GM21576 (cell line): ENCODE results near the gene EPB41L1.

Source experiments
- ATAC-seq: cut with Tn5 transposase; IDR thresholded peaks from one replicate; pipeline ENCODE4 v1.9.1; 2021; ENCODE audit warnings: mild to moderate bottlenecking, moderate library complexity; ENCODE audit not compliant: unreplicated experiment

The EPB41L1 gene

DNA sequence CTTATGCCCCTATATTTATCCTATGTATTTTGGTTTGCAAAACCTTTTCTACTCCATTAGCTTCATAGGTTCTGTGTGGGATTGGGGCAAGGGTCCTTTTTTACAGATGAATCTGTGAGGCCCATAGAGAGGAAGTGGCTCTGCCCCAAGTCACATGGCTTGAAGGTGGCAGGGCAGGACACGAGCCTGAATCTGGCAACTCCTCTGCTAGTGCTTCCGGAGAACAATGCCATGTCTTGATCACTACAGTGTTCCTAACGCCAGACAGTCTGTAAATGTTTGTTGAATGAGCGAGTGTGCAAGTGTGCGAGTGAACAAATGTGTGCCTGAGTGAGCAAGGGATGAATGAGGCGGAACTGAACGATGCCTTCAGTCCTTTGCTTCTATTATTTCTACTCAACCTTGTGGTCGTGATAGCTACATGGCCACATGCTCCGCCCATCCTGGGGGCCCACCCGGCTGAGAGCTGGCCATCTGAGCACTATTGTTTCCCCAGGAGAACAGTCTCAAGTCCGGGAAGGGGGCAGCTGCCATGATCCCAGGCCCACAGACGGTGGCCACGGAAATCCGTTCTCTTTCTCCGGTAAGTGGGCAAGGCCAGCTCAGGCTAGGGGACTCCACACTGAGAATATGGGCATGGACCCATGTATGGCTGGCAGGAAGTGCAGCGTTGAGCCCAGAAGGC is 64.0 kb downstream of the EPB41L1 start:
- ATAC-seq = no peak

DNA sequence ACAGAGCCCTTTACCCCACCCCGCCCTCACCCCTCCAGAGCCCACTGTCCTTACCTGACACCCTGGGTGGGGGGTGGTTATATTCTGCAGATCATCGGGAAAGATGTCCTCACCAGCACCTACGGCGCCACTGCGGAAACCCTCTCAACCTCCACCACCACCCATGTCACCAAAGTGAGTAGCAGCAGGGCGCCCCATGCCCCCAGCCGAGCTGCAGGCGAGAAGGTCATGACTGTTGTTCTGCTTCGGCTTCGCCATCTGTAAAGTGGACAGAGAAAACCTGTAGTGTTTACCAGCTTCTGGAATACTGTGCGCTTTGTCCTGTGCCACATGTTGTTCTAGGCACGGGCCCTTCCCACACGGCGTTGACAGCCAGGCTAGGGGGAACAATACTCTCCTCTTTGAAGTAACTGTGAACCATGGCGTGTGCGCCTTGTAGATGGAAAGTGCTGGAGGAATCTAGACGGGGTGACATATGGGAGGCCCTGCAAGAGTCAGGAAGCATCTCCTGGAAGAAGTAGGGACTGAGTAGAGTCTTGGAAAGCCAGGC is 65.2 kb downstream of the EPB41L1 start:
- no peak for ATAC-seq

DNA sequence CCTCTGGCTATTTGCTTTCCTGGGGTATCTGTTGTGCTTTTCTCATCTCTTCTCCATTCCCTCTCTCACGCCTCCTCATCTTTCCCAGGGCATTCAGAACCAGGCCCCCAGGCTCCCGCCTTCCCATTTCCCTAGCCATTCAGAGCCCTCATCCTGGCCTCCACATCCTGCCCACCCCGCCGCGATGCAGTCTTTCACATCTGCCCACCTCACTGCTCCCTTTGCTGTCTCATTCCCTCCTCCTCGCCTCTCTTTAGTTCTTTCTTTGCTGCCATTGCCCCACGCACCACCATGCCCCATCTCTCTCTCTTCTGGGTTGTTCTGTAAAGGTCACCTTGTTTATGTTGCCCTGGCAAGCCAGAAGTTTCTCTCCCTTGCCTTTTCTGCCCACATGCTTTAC is 71.1 kb downstream of the EPB41L1 start:
- no peak for ATAC-seq

DNA sequence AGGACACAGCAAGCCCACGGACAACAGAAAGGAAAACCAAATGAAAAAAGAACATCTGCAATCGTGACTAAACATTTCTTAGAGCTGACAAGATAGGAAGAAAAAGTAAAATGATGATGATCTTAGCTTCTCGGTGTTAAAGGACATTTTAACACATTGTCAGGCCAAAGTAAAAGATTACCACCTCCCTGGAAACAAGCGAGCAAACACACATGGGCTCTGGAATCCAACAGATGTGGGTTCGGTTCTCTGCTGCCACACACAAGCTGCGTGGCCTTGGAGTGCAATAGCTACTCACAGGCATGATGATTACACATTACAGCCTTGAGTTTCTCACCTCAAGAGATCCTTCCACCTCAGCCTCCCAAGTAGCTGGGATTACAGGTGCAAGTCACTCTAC is 74.2 kb downstream of the EPB41L1 start:
- no peak for ATAC-seq

DNA sequence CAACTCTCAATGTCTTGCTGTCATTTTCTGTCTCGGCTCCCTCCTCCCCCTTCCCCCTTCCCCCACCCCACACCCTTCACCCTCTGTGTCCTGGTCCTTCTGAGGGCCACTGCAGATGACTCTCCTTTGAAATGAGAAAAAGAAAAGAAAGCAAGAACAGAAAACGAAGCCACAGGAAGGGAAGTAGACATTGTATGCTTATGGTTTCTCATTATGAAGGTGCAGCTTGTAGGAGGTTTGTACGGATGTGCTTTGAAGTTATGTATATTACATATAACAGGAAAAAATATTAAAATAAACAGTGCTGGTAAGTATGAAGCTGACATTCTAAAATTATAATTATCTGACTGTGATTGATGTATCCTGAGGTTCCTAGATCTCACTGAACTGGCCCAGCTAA is 75.5 kb downstream of the EPB41L1 start:
- ATAC-seq = no peak

DNA sequence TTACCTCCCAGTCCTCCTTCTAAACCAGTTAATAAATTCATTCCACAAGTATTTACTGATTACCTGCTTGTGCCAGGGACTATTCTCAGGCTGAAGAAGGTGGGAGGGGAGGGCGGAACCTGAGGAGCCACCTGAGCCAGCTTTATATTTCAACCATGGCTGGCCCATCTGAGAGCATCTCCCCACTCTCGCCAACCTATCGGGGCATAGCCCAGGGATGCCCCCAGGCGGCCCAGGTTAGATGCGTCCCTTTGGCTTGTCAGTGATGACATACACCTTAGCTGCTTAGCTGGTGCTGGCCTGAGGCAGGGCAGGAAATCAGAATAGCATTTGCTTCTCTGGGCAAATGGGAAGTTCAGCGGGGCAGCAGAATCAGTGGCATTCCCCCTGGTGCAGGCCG is 76.8 kb downstream of the EPB41L1 start:
- no peak for ATAC-seq

DNA sequence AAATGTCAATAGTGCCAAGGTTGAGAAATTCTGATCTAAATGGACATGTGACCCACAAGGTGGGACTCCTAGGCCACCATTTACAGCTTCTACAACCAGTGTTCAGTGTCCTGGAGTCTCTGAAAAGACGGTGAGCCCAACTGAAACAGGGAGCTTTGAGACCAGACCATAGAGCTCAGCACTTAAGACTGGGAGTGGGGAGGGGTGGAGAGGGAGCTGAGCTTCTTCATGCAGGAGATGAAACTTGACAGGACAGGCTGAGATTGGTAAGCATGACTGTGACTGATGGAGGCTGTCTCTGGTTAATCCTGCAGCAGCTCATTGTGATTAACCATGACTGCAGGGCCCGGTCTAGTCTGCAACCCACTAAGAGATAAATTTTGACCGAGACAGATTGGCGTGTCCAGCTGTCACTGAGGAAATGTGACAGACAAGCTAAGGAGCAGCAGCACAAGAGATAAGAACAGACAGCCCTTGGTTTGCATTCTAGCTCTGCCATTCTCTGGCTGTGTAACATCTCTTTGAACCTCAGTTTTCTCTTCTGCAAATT is 80.3 kb downstream of the EPB41L1 start:
- no peak for ATAC-seq

DNA sequence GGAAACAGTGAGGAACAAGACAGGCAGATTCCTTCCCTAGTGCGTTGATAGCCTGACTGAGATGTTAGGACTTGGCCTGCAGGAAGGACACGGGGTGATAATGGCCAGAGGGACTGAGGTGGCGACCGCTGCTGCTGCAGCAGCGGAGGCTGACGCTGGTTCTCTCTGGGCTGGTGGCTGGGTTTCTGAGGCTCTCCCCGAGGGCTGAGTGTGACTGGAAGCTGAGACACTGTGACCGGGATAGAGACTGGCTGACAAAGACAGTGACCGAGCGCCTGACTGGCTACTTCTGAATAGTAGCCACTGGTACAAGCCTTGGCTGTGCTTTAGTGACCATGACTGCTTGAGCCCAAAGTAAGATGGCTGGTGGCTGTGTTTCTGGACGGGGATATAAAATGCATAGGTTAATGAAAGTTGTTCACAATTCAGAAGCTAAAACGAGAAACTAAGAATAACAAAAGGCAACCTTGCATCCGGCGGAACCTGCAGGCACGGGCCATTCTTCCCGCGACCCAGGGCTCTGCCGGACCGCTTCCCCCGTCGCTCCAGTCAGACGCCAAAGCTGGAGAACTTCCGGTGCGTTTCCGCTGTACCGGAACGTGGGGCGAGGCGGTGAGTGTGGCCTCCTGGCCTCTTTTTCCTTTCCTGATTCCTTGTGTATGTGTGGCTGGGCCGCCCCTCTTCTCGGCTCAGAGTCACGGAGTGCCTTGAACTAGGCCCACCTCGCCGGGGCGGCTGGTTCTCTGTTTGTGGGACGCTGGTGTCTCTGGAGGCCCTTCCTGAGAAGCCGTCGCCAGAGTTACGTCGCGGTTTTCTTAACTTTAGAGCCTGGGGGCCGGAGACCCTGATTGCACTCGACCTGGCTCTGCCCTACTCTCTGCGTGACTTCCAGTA is 81.6 kb downstream of the EPB41L1 start, which contains the start of gene AAR2:
Gene AAR2, plus strand, starts transcription at position 587 of the 894 bp plus-strand sequence. CDS start 3,391 bp downstream, outside the sequence.
- ATAC-seq = peak; percentile 61

DNA sequence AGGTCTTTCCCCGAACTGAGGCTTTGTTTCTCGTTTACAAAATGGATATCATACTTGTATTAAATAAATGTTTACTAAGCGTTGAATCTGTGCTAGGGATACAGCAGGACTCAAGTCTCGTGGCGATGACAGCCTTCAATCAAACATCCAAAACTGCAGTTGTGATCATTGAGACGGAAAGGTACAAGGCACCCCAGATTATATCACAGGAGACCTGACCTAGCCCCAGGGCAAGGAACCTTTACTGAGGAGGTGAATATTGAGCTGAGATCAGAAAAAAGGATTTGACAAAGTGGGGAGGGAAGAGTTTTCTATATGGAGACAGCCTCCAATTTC is 82.2 kb downstream of the EPB41L1 start:
- peak; percentile 12 for ATAC-seq

DNA sequence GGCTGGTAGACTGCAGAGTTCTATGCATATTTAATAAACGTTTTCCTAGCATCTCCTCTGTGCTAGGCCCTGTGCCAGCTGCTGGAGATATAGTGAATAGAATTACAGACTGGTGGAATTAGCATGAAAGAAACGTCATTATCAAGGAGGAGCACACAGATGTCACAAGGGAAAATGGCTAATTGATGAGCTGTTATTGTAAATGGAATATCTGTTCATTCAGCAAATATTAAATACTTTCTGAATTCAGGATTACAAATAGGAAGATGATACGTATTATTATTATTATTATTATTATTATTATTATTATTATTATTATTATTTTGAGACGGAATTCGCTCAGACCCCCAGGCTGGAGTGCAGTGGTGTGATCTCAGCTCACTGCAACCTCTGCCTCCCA is 82.9 kb downstream of the EPB41L1 start:
- ATAC-seq = no peak

DNA sequence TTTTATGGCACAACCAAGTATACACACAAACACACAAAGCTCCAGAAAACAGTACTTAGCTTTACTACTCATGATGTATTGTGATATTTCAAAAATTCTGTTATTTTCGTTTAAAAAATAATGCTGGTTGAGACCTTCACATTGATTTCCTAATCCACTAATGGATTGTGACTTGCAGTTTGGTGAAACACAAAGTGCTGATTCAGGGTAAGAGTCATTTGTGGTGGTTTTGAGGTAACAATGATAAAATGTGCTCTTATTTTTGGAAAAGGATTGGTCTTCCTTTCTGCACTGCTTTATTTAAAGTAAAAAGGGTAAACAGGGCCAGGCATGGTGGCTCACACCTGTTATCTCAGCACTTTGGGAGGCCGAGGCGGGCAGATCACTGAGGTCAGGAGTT is 83.6 kb downstream of the EPB41L1 start:
- ATAC-seq = no peak

DNA sequence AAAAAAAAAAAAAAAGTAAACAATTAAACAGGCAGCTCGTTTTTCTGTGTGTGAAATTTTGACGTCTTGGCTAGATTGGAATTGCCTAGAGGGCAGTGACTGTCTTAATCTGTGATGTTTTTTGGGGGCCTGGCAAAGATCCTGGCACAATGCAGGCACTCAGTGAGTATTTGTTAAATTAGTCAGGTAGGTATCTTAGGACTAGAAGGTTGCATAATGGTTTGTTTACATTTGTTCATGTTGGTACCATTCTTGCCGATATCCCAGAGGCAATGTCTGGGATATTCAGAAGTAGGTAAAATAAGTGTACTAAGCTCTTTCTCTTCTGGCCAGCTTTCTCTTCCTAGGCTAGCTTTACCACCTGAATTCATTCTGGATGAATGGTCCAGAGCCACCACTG is 84.2 kb downstream of the EPB41L1 start:
- no peak for ATAC-seq

DNA sequence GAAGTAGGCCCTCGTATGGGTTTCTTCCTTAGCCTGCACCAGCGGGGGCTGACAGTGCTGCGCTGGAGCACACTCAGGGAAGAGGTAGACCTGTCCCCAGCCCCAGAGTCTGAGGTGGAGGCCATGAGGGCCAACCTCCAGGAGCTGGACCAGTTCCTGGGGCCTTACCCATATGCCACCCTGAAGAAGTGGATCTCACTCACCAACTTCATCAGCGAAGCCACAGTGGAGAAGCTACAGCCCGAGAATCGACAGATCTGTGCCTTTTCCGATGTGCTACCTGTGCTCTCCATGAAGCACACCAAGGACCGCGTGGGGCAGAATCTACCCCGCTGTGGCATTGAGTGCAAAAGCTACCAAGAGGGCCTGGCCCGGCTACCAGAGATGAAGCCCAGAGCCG is 85.5 kb downstream of the EPB41L1 start:
- no peak for ATAC-seq

DNA sequence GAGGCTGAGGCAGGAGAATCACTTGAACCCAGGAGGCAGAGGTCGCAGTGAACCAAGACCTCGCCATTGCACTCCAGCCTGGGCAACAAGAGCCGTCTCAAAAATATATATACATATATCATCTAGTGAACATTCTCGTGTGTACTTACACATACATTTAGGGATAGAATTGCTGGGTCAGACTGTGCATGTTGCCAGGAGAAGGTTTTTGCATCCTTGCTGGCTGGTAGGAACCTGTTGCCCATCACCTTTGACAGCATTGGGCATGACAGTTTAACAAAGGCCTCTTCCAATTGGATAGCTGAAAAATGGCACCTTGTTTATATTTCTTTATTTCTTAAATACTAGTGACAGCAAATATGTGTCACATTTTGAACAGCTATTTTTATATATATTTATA is 87.1 kb downstream of the EPB41L1 start:
- no peak for ATAC-seq

DNA sequence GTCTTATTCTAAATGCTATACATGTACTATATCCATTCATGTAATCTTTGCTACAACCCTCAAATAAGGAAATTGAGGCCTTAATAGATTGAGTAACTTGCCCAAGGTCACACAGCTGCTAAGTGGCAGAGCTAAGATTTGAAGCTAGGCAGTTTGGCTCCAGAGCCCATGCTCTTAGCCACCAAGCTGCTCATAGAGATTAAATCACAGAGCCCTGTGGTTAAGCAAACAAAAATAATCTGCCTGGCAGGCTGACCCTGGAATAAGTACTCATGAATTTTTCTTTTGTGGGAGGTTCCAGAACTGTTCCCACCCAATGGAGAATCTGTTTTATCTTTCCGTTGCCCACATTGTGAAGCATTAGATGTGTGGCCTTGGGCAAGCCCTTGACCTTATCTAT is 89.2 kb downstream of the EPB41L1 start:
- ATAC-seq = no peak

DNA sequence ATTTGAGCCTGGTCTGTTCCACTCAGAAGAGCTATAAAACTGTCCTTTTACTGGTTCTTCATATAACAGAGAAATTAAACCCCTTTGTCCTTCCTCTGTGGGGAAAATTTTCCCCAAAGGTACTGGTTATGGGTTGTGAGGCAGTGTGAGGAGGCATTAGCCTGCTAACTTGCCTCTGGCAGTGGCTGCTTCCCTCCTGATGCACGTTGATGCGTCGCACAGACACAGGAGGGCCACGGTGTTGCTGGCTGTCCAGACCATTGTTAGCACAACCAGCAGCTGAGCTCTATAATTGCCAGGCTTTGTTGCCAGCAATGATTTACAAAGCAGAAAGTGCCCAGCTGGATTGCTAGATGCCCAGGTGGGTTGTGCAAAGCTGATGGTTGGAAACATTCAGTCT is 91.9 kb downstream of the EPB41L1 start:
- ATAC-seq = no peak

DNA sequence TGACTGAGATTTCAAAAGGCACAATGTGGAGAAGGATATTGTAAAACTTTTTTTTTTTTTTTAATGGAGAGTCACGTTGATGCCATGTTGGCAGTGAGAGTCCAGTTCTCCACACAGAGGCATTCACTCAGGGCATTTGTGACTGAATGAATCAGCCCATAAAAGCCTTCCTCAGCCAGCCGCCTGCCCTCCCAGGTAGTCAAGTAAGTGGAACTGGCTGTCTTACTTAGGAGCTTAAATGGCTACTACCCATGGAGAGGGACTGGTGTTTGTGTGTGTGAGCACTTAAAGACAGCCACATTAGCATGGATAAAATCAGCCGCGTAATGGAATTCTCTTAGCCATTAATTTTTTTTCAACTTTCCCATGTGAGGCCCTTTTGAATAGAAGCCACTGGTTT is 94.3 kb downstream of the EPB41L1 start:
- ATAC-seq = no peak

DNA sequence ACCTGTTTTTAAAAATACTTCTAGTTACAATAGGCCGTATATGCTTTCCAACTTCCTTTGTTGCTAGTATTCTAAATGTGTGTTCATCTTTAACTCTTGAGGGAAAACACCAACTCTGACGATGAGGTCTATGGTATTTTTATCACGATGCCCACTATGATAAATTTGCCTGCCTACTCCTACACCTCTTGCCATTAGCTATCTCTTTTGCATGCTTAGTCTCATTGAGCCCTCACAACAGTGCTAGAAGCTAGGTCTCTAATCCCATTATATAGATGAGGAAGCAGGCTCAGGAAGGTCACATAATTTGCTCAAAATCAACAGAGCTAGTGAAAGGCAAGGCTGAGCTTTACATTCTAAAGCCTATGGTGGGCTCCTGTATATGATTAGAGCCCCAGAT is 94.9 kb downstream of the EPB41L1 start:
- ATAC-seq = no peak

DNA sequence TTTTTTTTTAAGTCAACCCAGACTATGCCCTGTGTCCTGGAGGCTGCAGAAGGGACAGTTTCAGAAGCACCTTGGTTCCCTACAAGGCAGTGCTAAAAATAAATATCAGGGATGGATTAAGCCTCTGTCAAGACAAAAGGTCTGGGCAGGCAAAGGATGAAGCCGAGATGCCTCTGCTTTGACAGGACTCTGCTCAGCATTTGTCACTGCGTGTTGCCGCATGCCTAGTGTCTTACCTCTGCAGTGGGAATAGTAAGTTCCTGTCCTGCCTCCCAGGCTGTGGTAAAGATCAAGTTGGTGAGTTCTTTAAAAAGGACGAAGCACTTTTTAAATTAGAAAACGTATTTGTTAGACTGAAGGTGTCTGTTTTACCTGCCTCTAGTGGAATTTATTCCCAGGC is 96.9 kb downstream of the EPB41L1 start:
- no peak for ATAC-seq

DNA sequence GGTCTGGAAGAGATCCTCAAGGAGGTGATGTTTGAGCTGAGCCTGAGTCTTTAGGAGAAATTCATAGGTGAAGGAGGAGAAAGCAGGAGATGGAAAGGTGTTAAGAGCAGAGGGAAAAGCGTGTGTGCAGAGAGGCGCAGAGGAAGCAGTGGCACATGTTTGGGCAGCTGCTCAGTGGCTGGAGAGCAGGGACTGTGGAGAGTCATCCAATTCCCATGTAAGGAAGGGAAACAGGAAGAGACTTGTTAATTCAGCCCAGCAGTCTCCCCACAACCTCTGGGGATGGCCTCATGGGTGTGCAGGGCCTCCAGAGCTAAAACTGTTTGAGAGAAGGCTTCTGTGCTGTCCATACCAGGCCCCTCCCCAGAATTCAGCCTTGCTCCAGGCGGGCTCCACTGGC is 98.0 kb downstream of the EPB41L1 start:
- ATAC-seq = no peak

DNA sequence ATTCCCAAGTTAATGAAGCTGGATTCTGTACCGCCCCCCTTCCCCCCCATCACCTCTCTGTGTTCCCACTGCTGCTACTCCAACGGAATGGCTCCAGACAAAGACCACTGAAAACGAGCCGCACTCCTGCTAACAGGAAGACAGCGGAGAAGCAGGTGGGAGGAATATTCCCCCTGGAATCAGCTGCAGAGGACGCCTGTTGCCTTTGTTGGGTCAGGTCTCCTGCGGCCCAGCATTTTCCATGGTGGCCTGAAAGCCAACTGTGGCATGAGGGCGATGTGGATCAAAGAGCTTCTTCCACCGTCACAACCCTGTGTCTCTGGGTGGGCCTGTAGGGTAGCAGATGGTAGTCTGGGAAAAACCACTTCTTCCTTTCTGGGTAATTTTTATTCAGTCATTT is 98.5 kb downstream of the EPB41L1 start:
- no peak for ATAC-seq

DNA sequence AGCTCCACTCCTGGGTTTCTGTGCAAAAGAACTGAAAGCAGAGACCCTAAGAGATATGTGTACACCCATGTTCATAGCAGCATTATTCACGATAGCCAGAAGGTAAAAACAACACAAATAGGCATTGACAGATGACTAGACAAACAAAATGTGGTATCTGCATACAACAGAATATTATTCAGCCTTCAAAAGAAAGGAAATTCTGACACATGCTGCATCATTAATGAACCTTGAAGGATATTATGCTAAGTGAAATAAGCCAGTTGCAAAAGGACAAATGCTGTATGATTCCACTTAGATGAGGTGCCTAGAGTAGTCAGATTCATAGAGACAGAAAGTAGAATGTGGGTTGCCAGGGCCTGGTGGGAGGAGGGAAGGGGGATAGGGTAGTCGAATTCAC is 99.5 kb downstream of the EPB41L1 start:
- ATAC-seq = no peak
